Stimulated activated CD8-positive, alpha-beta memory T cell treated with anti-CD3 and anti-CD28 coated beads, Interleukin-15, amount 100 ng/mL, for 1 hour (primary cell): ENCODE results near the gene CD80.

Experiments
- DNase-seq: peaks from one replicate; pipeline ENCODE4 v3.0.0-alpha.2; 2020; ENCODE audit warnings: low read depth

The CD80 gene

GRCh38 chr3:119497820-119498185 is 61.6 kb downstream of the CD80 start:
- no peak for DNase-seq

GRCh38 chr3:119494597-119494996 is 64.8 kb downstream of the CD80 start:
- no peak for DNase-seq

- DNase-seq, result no peak
Measured at GRCh38 chr3:119492810-119493209, 66.6 kb downstream of the CD80 start.

- DNase-seq, result no peak
Measured at GRCh38 chr3:119492128-119492527, 67.3 kb downstream of the CD80 start.

- no peak for DNase-seq
Measured at GRCh38 chr3:119490153-119490552, 69.3 kb downstream of the CD80 start.

GRCh38 chr3:119485563-119485962 is 73.9 kb downstream of the CD80 start:
- DNase-seq, result no peak

- no peak for DNase-seq
Measured at GRCh38 chr3:119483101-119483500, 76.3 kb downstream of the CD80 start.

GRCh38 chr3:119481079-119481478 is 78.3 kb downstream of the CD80 start:
- DNase-seq, result no peak
